Activated B cell treated with CpG ODN at 0.5 μM for 24 hours (primary cell): Measurements from ENCODE around the gene FKBP6. TPM values are rescaled to one million over a fixed set of nuclear protein-coding genes. Genes with fewer than 3 reads are reported as not detected.
"Not testable (repeated sequence)": the region's sequence is repeated elsewhere in the genome, so short reads cannot be mapped to it uniquely, and the experiment has no call there.

Experiments used
- ATAC-seq: fragments of 200-7000 bp; cut with Tn5 transposase; one replicate; pipeline ENCODE4 v1.10.0; 2021; ENCODE audit warnings: low read depth, mild to moderate bottlenecking, moderate library complexity
- CTCF ChIA-PET: fragments of 350-600 bp; sonication (Branson Sonifier 250); formaldehyde crosslinking; loops from one replicate; lab custom pipeline; 2021; ENCODE audit warnings: antibody characterized with exemption; lab: Charles Lee
- POLR2A ChIA-PET: fragments of 350-600 bp; sonication (Branson Sonifier 250); formaldehyde crosslinking; loops from one replicate; lab custom pipeline; 2021; ENCODE audit warnings: antibody characterized with exemption; lab: Charles Lee
- DNase-seq: peaks from one replicate; pipeline ENCODE4 v3.0.0; 2022
- H3K27ac Mint-ChIP-seq: one replicate; pipeline ENCODE4 v1.8.0; 2020; ENCODE audit warnings: mixed read lengths
- H3K27me3 Mint-ChIP-seq: one replicate; pipeline ENCODE4 v1.8.0; 2021; ENCODE audit warnings: mixed read lengths
- H3K36me3 Mint-ChIP-seq: one replicate; pipeline ENCODE4 v1.8.0; 2021; ENCODE audit warnings: low read depth, mixed read lengths
- H3K4me1 Mint-ChIP-seq: one replicate; pipeline ENCODE4 v1.8.0; 2021; ENCODE audit warnings: mixed read lengths
- H3K4me3 Mint-ChIP-seq: one replicate; pipeline ENCODE4 v1.8.0; 2020; ENCODE audit warnings: mild to moderate bottlenecking, mixed read lengths
- H3K9me3 Mint-ChIP-seq: one replicate; pipeline ENCODE4 v1.8.0; 2020; ENCODE audit warnings: mixed read lengths
- intact Hi-C: fragments of 100-400 bp; cut with micrococcal nuclease; formaldehyde crosslinking; loops from one replicate; pipeline ENCODE4 v1.15.1; 2024
- total RNA-seq: library from RNA; stranded (reverse); gene quantifications from 2 replicates; pipeline ENCODE4 v1.2.3, GENCODE V29; 2022
- TF ChIP-seq, protein P1 (sequence below): fragments of 200-600 bp; IDR thresholded peaks from one replicate; pipeline ENCODE4 v1.8.0; 2022; ENCODE audit warnings: antibody characterized with exemption, mild to moderate bottlenecking

Gene FKBP6
- total RNA-seq, 1 donor from 2014 or later = not detected

GRCh38 chr7:73397521-73398281 is 69.7 kb downstream of the FKBP6 start:
- Mint-ChIP-seq H3K27me3 (peaks cover 11% of the 10 kb centered on the region), H3K36me3 (no peaks in the 10 kb centered on the region), H3K27ac (no peak overlapping the region), H3K4me1 (no peaks in the 10 kb centered on the region), H3K4me3 (no peak overlapping the region), H3K9me3 (no peaks in the 10 kb centered on the region)
- ATAC-seq = no peak
- CTCF ChIA-PET = no interaction called here
- POLR2A ChIA-PET = no interaction called here
- intact Hi-C loops = no loop called here
- TF ChIP-seq, protein P1, sequence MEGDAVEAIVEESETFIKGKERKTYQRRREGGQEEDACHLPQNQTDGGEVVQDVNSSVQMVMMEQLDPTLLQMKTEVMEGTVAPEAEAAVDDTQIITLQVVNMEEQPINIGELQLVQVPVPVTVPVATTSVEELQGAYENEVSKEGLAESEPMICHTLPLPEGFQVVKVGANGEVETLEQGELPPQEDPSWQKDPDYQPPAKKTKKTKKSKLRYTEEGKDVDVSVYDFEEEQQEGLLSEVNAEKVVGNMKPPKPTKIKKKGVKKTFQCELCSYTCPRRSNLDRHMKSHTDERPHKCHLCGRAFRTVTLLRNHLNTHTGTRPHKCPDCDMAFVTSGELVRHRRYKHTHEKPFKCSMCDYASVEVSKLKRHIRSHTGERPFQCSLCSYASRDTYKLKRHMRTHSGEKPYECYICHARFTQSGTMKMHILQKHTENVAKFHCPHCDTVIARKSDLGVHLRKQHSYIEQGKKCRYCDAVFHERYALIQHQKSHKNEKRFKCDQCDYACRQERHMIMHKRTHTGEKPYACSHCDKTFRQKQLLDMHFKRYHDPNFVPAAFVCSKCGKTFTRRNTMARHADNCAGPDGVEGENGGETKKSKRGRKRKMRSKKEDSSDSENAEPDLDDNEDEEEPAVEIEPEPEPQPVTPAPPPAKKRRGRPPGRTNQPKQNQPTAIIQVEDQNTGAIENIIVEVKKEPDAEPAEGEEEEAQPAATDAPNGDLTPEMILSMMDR = no peak
- DNase-seq = no peak

DNA sequence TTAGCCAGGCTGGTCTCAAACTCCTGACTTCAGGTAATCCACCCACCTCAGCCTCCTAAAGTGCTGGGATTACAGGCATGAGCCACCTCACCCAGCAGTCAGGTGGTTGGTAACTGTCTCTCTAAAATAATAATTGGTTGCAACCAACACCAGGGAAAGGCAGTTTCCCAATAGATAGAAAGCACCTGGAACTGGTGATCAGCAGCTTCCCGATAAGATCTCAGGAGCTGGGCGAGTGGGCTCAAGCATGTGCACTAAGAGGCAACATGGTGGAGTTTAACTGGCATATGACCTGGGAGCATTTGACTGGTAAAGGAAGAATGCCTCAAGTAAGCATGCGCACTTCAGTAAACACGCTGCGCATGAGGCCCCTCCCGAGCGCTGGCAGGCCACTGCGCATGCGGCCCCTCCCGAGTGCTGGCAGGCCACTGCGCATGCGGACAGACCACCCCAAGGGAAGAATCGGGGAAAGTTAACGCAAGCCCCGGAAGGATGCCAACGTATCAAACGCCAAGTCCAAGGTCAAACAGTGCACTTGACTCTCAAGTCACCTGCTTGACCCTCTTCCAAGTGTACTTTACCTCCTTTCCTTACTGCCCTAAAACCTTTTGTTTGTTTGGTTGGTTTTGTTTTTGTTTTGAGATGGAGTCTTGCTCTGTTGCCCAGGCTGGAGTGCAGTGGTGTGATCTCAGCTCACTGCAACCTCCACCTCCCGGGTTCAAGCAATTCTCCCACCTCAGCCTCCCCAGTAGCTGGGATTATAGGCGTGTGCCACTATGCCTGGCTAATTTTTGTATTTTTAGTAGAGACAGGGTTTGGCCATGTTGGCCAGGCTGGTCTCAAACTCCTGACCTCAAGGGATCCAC is 71.5 kb downstream of the FKBP6 start:
- H3K27me3 Mint-ChIP-seq, intact Hi-C loops, CTCF ChIA-PET, H3K27ac Mint-ChIP-seq, H3K9me3 Mint-ChIP-seq, H3K4me1 Mint-ChIP-seq, POLR2A ChIA-PET, H3K36me3 Mint-ChIP-seq: not testable (repeated sequence)
- DNase-seq (peak; percentile 54), ATAC-seq (peak; percentile 62)
- peak overlapping the region; percentile 54 for H3K4me3 Mint-ChIP-seq

- DNase-seq, POLR2A ChIA-PET, H3K9me3 Mint-ChIP-seq, H3K4me3 Mint-ChIP-seq, H3K27ac Mint-ChIP-seq, H3K4me1 Mint-ChIP-seq, intact Hi-C loops, CTCF ChIA-PET, H3K27me3 Mint-ChIP-seq, H3K36me3 Mint-ChIP-seq, ATAC-seq: not testable (repeated sequence)
Measured at GRCh38 chr7:73404860-73405259, 76.9 kb downstream of the FKBP6 start.

Other genes starting within 250 kb of the FKBP6 start
- not detected in 2 replicates for gene SPDYE9, start 242.1 kb upstream of the FKBP6 start, total RNA-seq
- gene NSUN5, start 19.3 kb upstream of the FKBP6 start, total RNA-seq = 63.8 and 68.9 TPM in 2 replicates
- not detected in 2 replicates for gene TRIM50, start 79 bp upstream of the FKBP6 start, total RNA-seq
- 0.27 and 0.35 TPM in 2 replicates for gene FZD9, start 105.6 kb downstream of the FKBP6 start, total RNA-seq
- 53.6 and 59.1 TPM in 2 replicates for gene BAZ1B, start 194.1 kb downstream of the FKBP6 start, total RNA-seq
- 62.0 and 62.6 TPM in 2 replicates for gene BCL7B, start 229.5 kb downstream of the FKBP6 start, total RNA-seq